ENCODE results near the gene SARM1.

The SARM1 gene

GRCh38 chr17:28372203-28372944 is 880 bp downstream of the SARM1 start:
- ATAC-seq = peak; percentile 16
- no peak for TF ChIP-seq TOX (CRISPR knock-in tag; IDR thresholded peaks at IDR 0.05; ENCODE audit: borderline replicate concordance)
- TF ChIP-seq CREB5 (CRISPR knock-in tag; IDR thresholded peaks at IDR 0.05; ENCODE audit: low read depth) = no peak
- no peak for TF ChIP-seq ARNTL (CRISPR knock-in tag; IDR thresholded peaks at IDR 0.05; ENCODE audit: borderline replicate concordance, low read depth)
- TF ChIP-seq CSRNP3 (CRISPR knock-in tag; IDR thresholded peaks at IDR 0.05) = no peak
- no peak for TF ChIP-seq ZFP30 (CRISPR knock-in tag; IDR thresholded peaks at IDR 0.05)
- TF ChIP-seq ZC3H10 (CRISPR knock-in tag; IDR thresholded peaks at IDR 0.05) = no peak
- TF ChIP-seq ZFP3 (CRISPR knock-in tag; IDR thresholded peaks at IDR 0.05) = no peak
- TF ChIP-seq PATZ1 (CRISPR knock-in tag; IDR thresholded peaks at IDR 0.05; ENCODE audit: borderline replicate concordance) = no peak
- no peak for TF ChIP-seq SNAI2 (CRISPR knock-in tag; IDR thresholded peaks at IDR 0.05)
- no peak for TF ChIP-seq ZNF8 (CRISPR knock-in tag; IDR thresholded peaks at IDR 0.05)
- no peak for TF ChIP-seq CSDC2 (CRISPR knock-in tag; IDR thresholded peaks at IDR 0.05)
- TF ChIP-seq BACH2 (CRISPR knock-in tag; IDR thresholded peaks at IDR 0.05; ENCODE audit: borderline replicate concordance) = no peak
- TF ChIP-seq TSHZ2 (CRISPR knock-in tag; IDR thresholded peaks at IDR 0.05) = no peak
- TF ChIP-seq ZNF565 (CRISPR knock-in tag; conservative IDR thresholded peaks at IDR 0.05; ENCODE audit: low read depth) = no peak
- no peak for TF ChIP-seq ZNF70 (CRISPR knock-in tag; IDR thresholded peaks at IDR 0.05)
- TF ChIP-seq POU6F1 (CRISPR knock-in tag; IDR thresholded peaks at IDR 0.05; ENCODE audit: borderline replicate concordance, low read depth) = no peak
- TF ChIP-seq TCF4 (CRISPR knock-in tag; IDR thresholded peaks at IDR 0.05; ENCODE audit: borderline replicate concordance) = no peak

GRCh38 chr17:28372945-28373274 is 1.4 kb downstream of the SARM1 start:
- ATAC-seq = no peak
- no peak for TF ChIP-seq PATZ1 (CRISPR knock-in tag; IDR thresholded peaks at IDR 0.05; ENCODE audit: borderline replicate concordance)
- TF ChIP-seq ZFP3 (CRISPR knock-in tag; IDR thresholded peaks at IDR 0.05) = no peak
- TF ChIP-seq ZNF70 (CRISPR knock-in tag; IDR thresholded peaks at IDR 0.05) = no peak
- TF ChIP-seq ZC3H10 (CRISPR knock-in tag; IDR thresholded peaks at IDR 0.05) = no peak
- no peak for TF ChIP-seq POU6F1 (CRISPR knock-in tag; IDR thresholded peaks at IDR 0.05; ENCODE audit: borderline replicate concordance, low read depth)
- no peak for TF ChIP-seq RARB (CRISPR knock-in tag; IDR thresholded peaks at IDR 0.05)
- TF ChIP-seq TOX (CRISPR knock-in tag; IDR thresholded peaks at IDR 0.05; ENCODE audit: borderline replicate concordance) = no peak
- TF ChIP-seq ESRRG (CRISPR knock-in tag; IDR thresholded peaks at IDR 0.05) = no peak

All from SK-N-SH treated with all-trans-retinoic acid at 6 μM for 48 hours (cell line).